IMR-90 (cell line): ENCODE results near the gene CLEC4G. TPM values are rescaled to one million over a fixed set of nuclear protein-coding genes. Genes with fewer than 3 reads are reported as not detected.

Experiments used
- ATAC-seq: fragments of 200-7000 bp; cut with Tn5 transposase; 2 replicates; pipeline ENCODE4 v1.9.1; 2020; ENCODE audit warnings: low read depth, mild to moderate bottlenecking, moderate library complexity
- BruUV-seq: library from RNA; stranded (reverse); fragments of 400-500 nt; replicated peaks from 2 replicates; lab custom pipeline; 2021; lab: Mats Ljungman, UMichigan
- CTCF ChIA-PET: fragments of 300-600 bp; formaldehyde crosslinking; extraction: SDS; loops from one replicate; lab custom pipeline; 2021; ENCODE audit warnings: antibody characterized with exemption; lab: Yijun Ruan, JAX
- POLR2A ChIA-PET: fragments of 300-600 bp; sonication (Branson Sonifier 250); formaldehyde crosslinking; loops from one replicate; lab custom pipeline; 2022; ENCODE audit warnings: antibody characterized with exemption; ENCODE audit not compliant: unreplicated experiment; lab: Charles Lee
- DNase-seq: peaks from one replicate; pipeline ENCODE4 v3.0.0; 2013
- H2AFZ ChIP-seq: replicated peaks from 2 replicates; pipeline ENCODE3; 2013; ENCODE audit warnings: low read length, mild to moderate bottlenecking; ENCODE audit not compliant: poor library complexity
- H2AK5ac ChIP-seq: 2 replicates; pipeline ENCODE4 v1.6.1; 2013; ENCODE audit warnings: low read depth, low read length, inconsistent platforms
- H2AK9ac ChIP-seq: replicated peaks from 2 replicates; pipeline ENCODE3; 2013; ENCODE audit warnings: mild to moderate bottlenecking, low read depth, low read length, moderate library complexity; ENCODE audit not compliant: poor library complexity
- H2BK120ac ChIP-seq: 2 replicates; pipeline ENCODE4 v1.6.1; 2013; ENCODE audit warnings: low read depth, low read length, inconsistent platforms
- H2BK15ac ChIP-seq: 3 replicates; pipeline ENCODE4 v1.6.1; 2013; ENCODE audit warnings: low read depth, low read length, inconsistent platforms
- H2BK20ac ChIP-seq: 2 replicates; pipeline ENCODE4 v1.6.1; 2013; ENCODE audit warnings: low read depth, mild to moderate bottlenecking, inconsistent platforms, low read length, moderate library complexity
- H2BK5ac ChIP-seq: 2 replicates; pipeline ENCODE4 v1.6.1; 2013; ENCODE audit warnings: mild to moderate bottlenecking, low read depth, low read length, inconsistent platforms; ENCODE audit not compliant: poor library complexity, severe bottlenecking
- H3K14ac ChIP-seq: replicated peaks from 2 replicates; pipeline ENCODE4 v1.6.1; 2013; ENCODE audit warnings: low read depth, low read length, inconsistent platforms
- H3K18ac ChIP-seq: 2 replicates; pipeline ENCODE4 v1.6.1; 2013; ENCODE audit warnings: low read depth, low read length, control low read depth
- H3K23ac ChIP-seq: 2 replicates; pipeline ENCODE4 v1.6.1; 2013; ENCODE audit warnings: low read depth, low read length, inconsistent platforms
- H3K27ac ChIP-seq: 2 replicates; pipeline ENCODE4 v1.5.1; 2013; ENCODE audit warnings: mild to moderate bottlenecking, control low read depth, low read length; ENCODE audit not compliant: insufficient read depth
- H3K27me3 ChIP-seq: 2 replicates; pipeline ENCODE4 v1.6.1; 2013; ENCODE audit warnings: low read length; ENCODE audit not compliant: control insufficient read depth, insufficient read depth
- H3K36me3 ChIP-seq: 2 replicates; pipeline ENCODE4 v1.6.1; 2013; ENCODE audit warnings: low read length, mixed read lengths; ENCODE audit not compliant: control insufficient read depth, insufficient read depth
- H3K4ac ChIP-seq: 2 replicates; pipeline ENCODE4 v1.6.1; 2013; ENCODE audit warnings: low read depth, low read length, inconsistent platforms
- H3K4me1 ChIP-seq: 2 replicates; pipeline ENCODE4 v1.6.1; 2013; ENCODE audit warnings: low read length, mixed read lengths; ENCODE audit not compliant: control insufficient read depth, insufficient read depth
- H3K4me2 ChIP-seq: 2 replicates; pipeline ENCODE4 v1.6.1; 2013; ENCODE audit warnings: low read depth, mild to moderate bottlenecking, control low read depth, low read length, moderate library complexity
- H3K4me3 ChIP-seq: 2 replicates; pipeline ENCODE4 v1.5.1; 2013; ENCODE audit warnings: low read depth, mild to moderate bottlenecking, control low read depth, low read length, moderate library complexity; ENCODE audit not compliant: insufficient read depth
- H3K56ac ChIP-seq: 2 replicates; pipeline ENCODE4 v1.6.1; 2013; ENCODE audit warnings: low read length, inconsistent platforms; ENCODE audit not compliant: insufficient read depth; ENCODE audit errors: extremely low read depth
- H3K79me1 ChIP-seq, 2 experiments: 2 replicates each; pipeline ENCODE4 v1.6.1; 2013; ENCODE audit warnings: low read length in 2 of 2, inconsistent platforms in 1 of 2, low read depth in 1 of 2
- H3K9ac ChIP-seq: 2 replicates; pipeline ENCODE4 v1.6.1; 2013; ENCODE audit warnings: low read depth, low read length, control low read depth
- H3K9me1 ChIP-seq: 2 replicates; pipeline ENCODE4 v1.6.1; 2013; ENCODE audit warnings: low read length, inconsistent platforms; ENCODE audit not compliant: insufficient read depth
- H3K9me3 ChIP-seq: 2 replicates; pipeline ENCODE4 v1.6.1; 2013; ENCODE audit warnings: low read length; ENCODE audit not compliant: control insufficient read depth, insufficient read depth
- H4K20me1 ChIP-seq: 2 replicates; pipeline ENCODE4 v1.6.1; 2013; ENCODE audit warnings: low read length, inconsistent platforms; ENCODE audit not compliant: insufficient read depth
- H4K5ac ChIP-seq: 2 replicates; pipeline ENCODE4 v1.6.1; 2013; ENCODE audit warnings: mild to moderate bottlenecking, low read depth, low read length, control low read depth
- H4K8ac ChIP-seq, 2 experiments: 2 replicates each; pipeline ENCODE4 v1.6.1; 2013; ENCODE audit warnings: low read depth in 2 of 2, low read length in 2 of 2, control low read depth in 1 of 2, inconsistent platforms in 1 of 2
- H4K91ac ChIP-seq: 2 replicates; pipeline ENCODE4 v1.6.1; 2013; ENCODE audit warnings: low read depth, low read length, inconsistent platforms; ENCODE audit not compliant: insufficient read depth
- CEBPB ChIP-seq: IDR thresholded peaks from 2 replicates; pipeline ENCODE4 v1.6.1; 2012; ENCODE audit warnings: low read depth, low read length, improper control_type of control experiment
- ELK1 ChIP-seq: fragments of 150-350 bp; IDR thresholded peaks from 2 replicates; pipeline ENCODE4 v1.6.1; 2016; ENCODE audit warnings: low read depth, mild to moderate bottlenecking, low read length, moderate library complexity, borderline replicate concordance
- FOS ChIP-seq: fragments of 150-350 bp; IDR thresholded peaks from 2 replicates; pipeline ENCODE4 v1.6.1; 2016; ENCODE audit warnings: low read depth, low read length
- MXI1 ChIP-seq: IDR thresholded peaks from 2 replicates; pipeline ENCODE4 v1.6.1; 2012; ENCODE audit warnings: low read depth, mild to moderate bottlenecking, low read length, moderate library complexity, borderline replicate concordance
- POLR2A ChIP-seq: IDR thresholded peaks from 2 replicates; pipeline ENCODE4 v1.6.1; 2012; ENCODE audit warnings: mild to moderate bottlenecking, low read depth, low read length
- RCOR1 ChIP-seq: IDR thresholded peaks from 2 replicates; pipeline ENCODE4 v1.6.1; 2012; ENCODE audit warnings: mild to moderate bottlenecking, low read length, improper control_type of control experiment; ENCODE audit not compliant: insufficient replicate concordance
- SMC3 ChIP-seq: fragments of 150-350 bp; IDR thresholded peaks from 2 replicates; pipeline ENCODE4 v1.6.1; 2016; ENCODE audit warnings: low read depth, mild to moderate bottlenecking, antibody characterized with exemption, low read length, moderate library complexity
- USF2 ChIP-seq: fragments of 150-350 bp; IDR thresholded peaks from 2 replicates; pipeline ENCODE4 v1.6.1; 2017; ENCODE audit warnings: mild to moderate bottlenecking, antibody characterized with exemption, low read length, low read depth
- WGBS, 2 experiments: methylation state at CpG; one replicate each; pipeline versions ENCODE4 v1.1.5 to v1.1.7; 2013; ENCODE audit warnings: missing lambda C conversion rate in 2 of 2; ENCODE audit not compliant: insufficient read length in 1 of 2; ENCODE audit errors: extremely low coverage in 2 of 2; 5-methylcytosine and 5-hydroxymethylcytosine counted together
- dilution Hi-C: fragments of 300-500 bp; cut with HindIII; formaldehyde crosslinking; loops from one replicate; pipeline ENCODE4 v1.14.3; 2018; ENCODE audit warnings: low sequenced_read_pairs; ENCODE audit not compliant: unreplicated experiment
- in situ Hi-C: fragments of 300-500 bp; cut with MboI; formaldehyde crosslinking; loops from 3 replicates; pipeline ENCODE4 v1.14.3; 2019; ENCODE audit warnings: low sequenced_read_pairs, inconsistent platforms, mixed read lengths
- intact Hi-C: fragments of 100-400 bp; cut with micrococcal nuclease; formaldehyde crosslinking; loops from 2 replicates; pipeline ENCODE4 v1.10.0; 2022
- polyA plus RNA-seq, 3 experiments: library from polyadenylated mRNA; depleted of rRNA; stranded (reverse); fragments of >200 nt; gene quantifications; 2 replicates each; pipeline ENCODE4 v1.2.3, GENCODE V29; 2012; ENCODE audit warnings: low replicate concordance in 1 of 3
- total RNA-seq: library from RNA; depleted of rRNA; stranded (reverse); fragments of >200 nt; gene quantifications from 2 replicates; pipeline ENCODE4 v1.2.3, GENCODE V29; 2012

CLEC4G gene
- total and polyA plus RNA-seq, 2 of the 4 experiments (the other 2 are of a cell fraction): not detected

GRCh38 chr19:7773841-7774240, 41.9 kb upstream of the CLEC4G start:
- H3K36me3 ChIP-seq: no peaks in the 10 kb centered on the region
- dilution Hi-C loops: no loop called here
- no peaks in the 10 kb centered on the region for H3K79me1 ChIP-seq
- H3K56ac ChIP-seq: no peak overlapping the region
- no peak for ATAC-seq
- ChIA-PET CTCF (no interaction called here), POLR2A (no interaction called here)
- no peak overlapping the region for H3K4me3 ChIP-seq
- H3K9me3 ChIP-seq: no peaks in the 10 kb centered on the region
- TF ChIP-seq ELK1 (no peak), RCOR1 (no peak), SMC3 (no peak), USF2 (no peak), POLR2A (no peak), CEBPB (no peak), MXI1 (no peak), FOS (no peak)
- intact Hi-C loops: no loop called here
- no peak overlapping the region for H2BK5ac ChIP-seq
- H2AFZ ChIP-seq: no peak overlapping the region
- H4K20me1 ChIP-seq: no peaks in the 10 kb centered on the region
- H3K18ac ChIP-seq: no peak overlapping the region
- no peak overlapping the region for H2AK5ac ChIP-seq
- no peak overlapping the region for H3K4me2 ChIP-seq
- no peak overlapping the region for H3K9ac ChIP-seq
- WGBS, 2 experiments: no CpG with 5 or more reads among the region's 9 CpGs
- H3K4me1 ChIP-seq: no peaks in the 10 kb centered on the region
- no peak overlapping the region for H3K23ac ChIP-seq
- H2BK120ac ChIP-seq: no peak overlapping the region
- no peak overlapping the region for H4K5ac ChIP-seq
- no peaks in the 10 kb centered on the region; the same call in 1 of the 2 replicates for H3K9me1 ChIP-seq
- in situ Hi-C loops: no loop called here
- no peak overlapping the region for H3K27ac ChIP-seq
- no peak overlapping the region for H4K91ac ChIP-seq
- DNase-seq: no peak
- no peak overlapping the region for H3K4ac ChIP-seq
- H3K14ac ChIP-seq: no peak overlapping the region
- no peak overlapping the region for H2BK20ac ChIP-seq
- H4K8ac ChIP-seq: no peak overlapping the region
- H3K27me3 ChIP-seq: peaks cover 13% of the 10 kb centered on the region
- H2AK9ac ChIP-seq: no peak overlapping the region
- no TSS peak for BruUV-seq
- H2BK15ac ChIP-seq: no peak overlapping the region
